HFFc6 (cell line): Measurements from ENCODE around the gene KCNQ1. TPM values are rescaled to one million over a fixed set of nuclear protein-coding genes. Genes with fewer than 3 reads are reported as not detected.

ENCODE experiments used
- DNase-seq: peaks from one replicate; pipeline ENCODE4 v3.0.0-alpha.2; 2018
- H3K27ac Mint-ChIP-seq: 2 replicates; pipeline ENCODE4 v1.8.0; 2020; ENCODE audit warnings: mild to moderate bottlenecking, mixed read lengths
- H3K27me3 Mint-ChIP-seq: 2 replicates; pipeline ENCODE4 v1.8.0; 2021; ENCODE audit warnings: mild to moderate bottlenecking, moderate library complexity, mixed read lengths; ENCODE audit not compliant: insufficient read depth
- H3K36me3 Mint-ChIP-seq: 2 replicates; pipeline ENCODE4 v1.8.0; 2021; ENCODE audit warnings: low read depth, mixed read lengths
- H3K4me1 Mint-ChIP-seq: 2 replicates; pipeline ENCODE4 v1.8.0; 2020; ENCODE audit warnings: low read depth, mixed read lengths
- H3K4me3 Mint-ChIP-seq: 2 replicates; pipeline ENCODE4 v1.8.0; 2020; ENCODE audit warnings: mild to moderate bottlenecking, moderate library complexity, mixed read lengths
- H3K9me3 Mint-ChIP-seq: 2 replicates; pipeline ENCODE4 v1.8.0; 2020; ENCODE audit warnings: mild to moderate bottlenecking, mixed read lengths
- total RNA-seq, 6 experiments: library from RNA; stranded (reverse); fragmentation: NEBNext Ultra II Directional; extraction: Animal tissue kit (Norgen Biotek cat#: 25700); gene quantifications; 2 replicates in 1 of 6; 3 replicates in 5 of 6; pipeline ENCODE4 v1.2.3, GENCODE V29; 2021
- TF ChIP-seq, protein P1 (sequence below): fragments of 200-600 bp; sonication (generic); IDR thresholded peaks from 2 replicates; pipeline ENCODE4 v1.5.0; 2021; ENCODE audit warnings: antibody characterized with exemption, mild to moderate bottlenecking

KCNQ1 gene
- total RNA-seq, 6 experiments from 2014 or later, result not detected

DNA sequence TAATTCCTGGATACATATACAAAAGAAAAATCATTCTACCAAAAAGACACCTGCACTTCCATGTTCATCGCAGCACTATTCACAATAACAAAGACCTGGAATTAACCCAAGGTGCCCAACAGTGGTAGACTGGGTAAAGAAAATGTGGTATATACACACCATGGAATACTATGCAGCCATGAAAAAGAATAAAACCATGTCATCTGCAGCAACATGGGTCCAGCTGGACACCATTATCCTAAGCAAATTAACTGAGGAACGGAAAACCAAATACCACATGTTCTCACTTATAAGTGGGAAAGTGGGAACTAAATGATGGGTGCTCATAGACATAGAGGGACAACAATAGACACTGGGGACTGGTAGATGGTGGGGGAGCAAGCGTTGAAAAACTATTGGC, 5.0 kb upstream of the KCNQ1 start:
- TF ChIP-seq, protein P1, sequence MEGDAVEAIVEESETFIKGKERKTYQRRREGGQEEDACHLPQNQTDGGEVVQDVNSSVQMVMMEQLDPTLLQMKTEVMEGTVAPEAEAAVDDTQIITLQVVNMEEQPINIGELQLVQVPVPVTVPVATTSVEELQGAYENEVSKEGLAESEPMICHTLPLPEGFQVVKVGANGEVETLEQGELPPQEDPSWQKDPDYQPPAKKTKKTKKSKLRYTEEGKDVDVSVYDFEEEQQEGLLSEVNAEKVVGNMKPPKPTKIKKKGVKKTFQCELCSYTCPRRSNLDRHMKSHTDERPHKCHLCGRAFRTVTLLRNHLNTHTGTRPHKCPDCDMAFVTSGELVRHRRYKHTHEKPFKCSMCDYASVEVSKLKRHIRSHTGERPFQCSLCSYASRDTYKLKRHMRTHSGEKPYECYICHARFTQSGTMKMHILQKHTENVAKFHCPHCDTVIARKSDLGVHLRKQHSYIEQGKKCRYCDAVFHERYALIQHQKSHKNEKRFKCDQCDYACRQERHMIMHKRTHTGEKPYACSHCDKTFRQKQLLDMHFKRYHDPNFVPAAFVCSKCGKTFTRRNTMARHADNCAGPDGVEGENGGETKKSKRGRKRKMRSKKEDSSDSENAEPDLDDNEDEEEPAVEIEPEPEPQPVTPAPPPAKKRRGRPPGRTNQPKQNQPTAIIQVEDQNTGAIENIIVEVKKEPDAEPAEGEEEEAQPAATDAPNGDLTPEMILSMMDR, result no peak
- Mint-ChIP-seq H3K27me3 (peaks cover 17% of the 10 kb centered on the region), H3K27ac (no peak overlapping the region), H3K4me1 (no peaks in the 10 kb centered on the region), H3K36me3 (no peaks in the 10 kb centered on the region), H3K9me3 (peaks cover 5% of the 10 kb centered on the region; the same call in 1 of the 2 replicates), H3K4me3 (no peak overlapping the region)
- DNase-seq, result no peak

DNA sequence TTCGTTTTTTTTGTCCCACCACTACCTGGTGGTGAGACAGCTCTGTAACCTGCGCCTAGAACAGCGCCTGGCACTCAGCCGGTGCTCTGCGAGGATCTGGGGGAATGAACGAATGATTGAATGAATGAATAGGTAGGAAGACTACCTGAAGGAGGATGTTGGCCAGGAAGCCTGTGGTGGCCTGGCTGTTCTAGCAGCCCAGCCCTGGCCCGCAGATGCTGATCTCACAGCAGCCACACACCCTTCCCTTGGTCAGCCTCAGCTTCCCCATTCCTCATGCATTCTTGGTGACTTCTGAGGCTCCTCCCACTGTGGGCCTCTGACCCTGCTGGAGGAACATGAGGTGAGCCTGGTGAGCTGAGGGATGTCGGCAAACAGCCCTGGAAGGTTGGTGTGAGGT, 4.2 kb upstream of the KCNQ1 start:
- DNase-seq, result no peak
- peaks cover 5% of the 10 kb centered on the region; the same call in 1 of the 2 replicates for H3K9me3 Mint-ChIP-seq
- TF ChIP-seq, protein P1, result no peak
- no peak overlapping the region for H3K27ac Mint-ChIP-seq
- no peak overlapping the region for H3K4me3 Mint-ChIP-seq
- peaks cover 20% of the 10 kb centered on the region for H3K27me3 Mint-ChIP-seq
- no peaks in the 10 kb centered on the region for H3K4me1 Mint-ChIP-seq
- no peaks in the 10 kb centered on the region for H3K36me3 Mint-ChIP-seq

DNA sequence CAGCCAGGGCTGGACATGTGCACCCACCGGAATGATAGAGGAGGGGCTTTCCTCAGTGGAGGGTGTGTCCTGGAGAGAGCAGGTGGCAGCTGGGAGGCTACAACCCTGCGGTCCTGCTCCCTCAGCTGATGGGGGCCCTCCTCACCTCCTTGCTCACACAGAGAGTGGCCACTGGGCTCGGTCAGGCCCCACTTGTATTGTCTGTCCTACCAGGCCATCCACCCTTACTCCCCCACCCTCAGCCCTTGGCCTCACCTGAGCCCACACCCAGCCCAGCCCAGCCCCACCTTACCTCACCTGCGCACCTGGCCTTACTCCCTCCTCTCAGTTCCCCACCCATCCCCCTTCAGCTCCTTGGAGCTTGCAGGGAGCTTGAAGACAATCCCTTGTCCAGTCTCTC, 3.6 kb upstream of the KCNQ1 start:
- peaks cover 5% of the 10 kb centered on the region; the same call in 1 of the 2 replicates for H3K9me3 Mint-ChIP-seq
- H3K4me3 Mint-ChIP-seq, result no peak overlapping the region
- H3K27ac Mint-ChIP-seq, result no peak overlapping the region
- TF ChIP-seq, protein P1, result no peak
- H3K27me3 Mint-ChIP-seq, result peaks cover 20% of the 10 kb centered on the region
- H3K4me1 Mint-ChIP-seq, result no peaks in the 10 kb centered on the region
- H3K36me3 Mint-ChIP-seq, result no peaks in the 10 kb centered on the region
- DNase-seq, result no peak

GRCh38 chr11:2442589-2442988, 2.2 kb upstream of the KCNQ1 start:
- DNase-seq, result no peak
- H3K4me3 Mint-ChIP-seq, result no peak overlapping the region
- no peaks in the 10 kb centered on the region for H3K4me1 Mint-ChIP-seq
- peaks cover 24% of the 10 kb centered on the region for H3K27me3 Mint-ChIP-seq
- no peaks in the 10 kb centered on the region for H3K36me3 Mint-ChIP-seq
- TF ChIP-seq, protein P1, result no peak
- peaks cover 5% of the 10 kb centered on the region; the same call in 1 of the 2 replicates for H3K9me3 Mint-ChIP-seq
- no peak overlapping the region for H3K27ac Mint-ChIP-seq

DNA sequence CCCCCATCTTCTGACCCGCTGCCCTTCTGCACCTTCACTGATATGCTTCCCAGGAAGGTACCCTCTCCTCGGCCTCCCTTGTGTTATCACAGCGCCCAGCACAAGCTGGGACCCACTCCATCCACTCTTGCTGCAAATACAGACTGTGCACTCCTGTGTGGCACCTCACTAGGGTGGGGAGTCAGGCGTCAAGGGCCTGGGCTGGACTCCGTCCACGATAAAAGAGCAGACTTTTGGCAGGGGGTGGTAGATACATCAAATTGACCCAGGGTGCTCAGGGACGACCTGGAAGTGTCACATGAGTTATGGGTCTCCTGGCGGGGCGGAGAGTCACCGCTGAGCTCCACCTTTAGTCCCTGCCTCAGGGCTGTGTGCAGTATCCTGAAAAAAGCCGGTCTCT, 1.4 kb upstream of the KCNQ1 start:
- H3K27ac Mint-ChIP-seq, result no peak overlapping the region
- peaks cover 5% of the 10 kb centered on the region; the same call in 1 of the 2 replicates for H3K9me3 Mint-ChIP-seq
- no peak overlapping the region for H3K4me3 Mint-ChIP-seq
- H3K4me1 Mint-ChIP-seq, result no peaks in the 10 kb centered on the region
- TF ChIP-seq, protein P1, result no peak
- DNase-seq, result no peak
- H3K36me3 Mint-ChIP-seq, result no peaks in the 10 kb centered on the region
- H3K27me3 Mint-ChIP-seq, result peaks cover 21% of the 10 kb centered on the region
